WERI-Rb-1 (cell line): ENCODE results near the gene IAH1.

ENCODE experiments used
- DNase-seq: peaks from one replicate; pipeline ENCODE4 v3.0.0-alpha.2; 2020
- H3K27ac ChIP-seq: fragments of 250-450 bp; sonication (Bioruptor Pico); 2 replicates; pipeline ENCODE4 v1.5.1; 2020; ENCODE audit warnings: mild to moderate bottlenecking, moderate library complexity
- H3K27me3 ChIP-seq: fragments of 250-450 bp; sonication (Bioruptor Pico); 2 replicates; pipeline ENCODE4 v1.5.1; 2021; ENCODE audit warnings: mild to moderate bottlenecking, low read depth, moderate library complexity; ENCODE audit not compliant: insufficient read depth, severe bottlenecking
- H3K36me3 ChIP-seq: fragments of 250-450 bp; sonication (Bioruptor Pico); 2 replicates; pipeline ENCODE4 v1.5.1; 2020; ENCODE audit warnings: mild to moderate bottlenecking, moderate library complexity
- H3K4me3 ChIP-seq: 2 replicates; pipeline ENCODE4 v1.5.1; 2011; ENCODE audit warnings: low read depth, mild to moderate bottlenecking, control low read depth, low read length
- H3K9me3 ChIP-seq: fragments of 250-450 bp; sonication (Bioruptor Pico); 2 replicates; pipeline ENCODE4 v1.5.1; 2021; ENCODE audit warnings: mild to moderate bottlenecking, moderate library complexity; ENCODE audit not compliant: severe bottlenecking
- TF ChIP-seq, protein P1 (sequence below): IDR thresholded peaks from 2 replicates; pipeline ENCODE4 v1.5.1; 2011; ENCODE audit warnings: low read depth, mild to moderate bottlenecking, control low read depth, inconsistent platforms, low read length

The IAH1 gene

DNA sequence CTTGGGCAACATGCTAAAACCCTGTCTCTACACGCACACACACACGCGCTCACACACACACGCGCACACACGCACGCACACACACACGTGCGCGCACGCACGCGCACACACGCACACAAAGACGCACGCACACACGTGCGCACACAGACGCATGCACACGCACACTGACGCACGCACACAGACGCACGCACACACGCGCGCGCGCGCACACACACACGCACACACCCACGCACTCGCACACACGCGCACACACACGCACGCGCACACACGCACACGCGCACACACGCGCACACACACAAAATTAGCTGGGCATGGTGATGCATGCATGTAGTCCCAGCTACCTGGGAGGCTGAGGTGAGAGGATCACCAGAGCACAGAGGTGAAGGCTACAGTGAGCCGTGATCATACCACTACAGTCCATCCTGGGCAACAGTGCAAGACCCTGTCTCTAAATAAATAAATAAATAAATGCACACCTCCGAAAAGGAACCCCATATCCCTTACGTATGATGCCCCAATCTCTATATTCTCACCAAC is 8.1 kb upstream of the IAH1 start:
- no peaks in the 10 kb centered on the region for H3K9me3 ChIP-seq
- TF ChIP-seq, protein P1, sequence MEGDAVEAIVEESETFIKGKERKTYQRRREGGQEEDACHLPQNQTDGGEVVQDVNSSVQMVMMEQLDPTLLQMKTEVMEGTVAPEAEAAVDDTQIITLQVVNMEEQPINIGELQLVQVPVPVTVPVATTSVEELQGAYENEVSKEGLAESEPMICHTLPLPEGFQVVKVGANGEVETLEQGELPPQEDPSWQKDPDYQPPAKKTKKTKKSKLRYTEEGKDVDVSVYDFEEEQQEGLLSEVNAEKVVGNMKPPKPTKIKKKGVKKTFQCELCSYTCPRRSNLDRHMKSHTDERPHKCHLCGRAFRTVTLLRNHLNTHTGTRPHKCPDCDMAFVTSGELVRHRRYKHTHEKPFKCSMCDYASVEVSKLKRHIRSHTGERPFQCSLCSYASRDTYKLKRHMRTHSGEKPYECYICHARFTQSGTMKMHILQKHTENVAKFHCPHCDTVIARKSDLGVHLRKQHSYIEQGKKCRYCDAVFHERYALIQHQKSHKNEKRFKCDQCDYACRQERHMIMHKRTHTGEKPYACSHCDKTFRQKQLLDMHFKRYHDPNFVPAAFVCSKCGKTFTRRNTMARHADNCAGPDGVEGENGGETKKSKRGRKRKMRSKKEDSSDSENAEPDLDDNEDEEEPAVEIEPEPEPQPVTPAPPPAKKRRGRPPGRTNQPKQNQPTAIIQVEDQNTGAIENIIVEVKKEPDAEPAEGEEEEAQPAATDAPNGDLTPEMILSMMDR, result no peak
- no peak overlapping the region for H3K4me3 ChIP-seq
- peaks cover 57% of the 10 kb centered on the region for H3K36me3 ChIP-seq
- no peaks in the 10 kb centered on the region for H3K27me3 ChIP-seq
- H3K27ac ChIP-seq, result no peak overlapping the region
- no peak for DNase-seq

DNA sequence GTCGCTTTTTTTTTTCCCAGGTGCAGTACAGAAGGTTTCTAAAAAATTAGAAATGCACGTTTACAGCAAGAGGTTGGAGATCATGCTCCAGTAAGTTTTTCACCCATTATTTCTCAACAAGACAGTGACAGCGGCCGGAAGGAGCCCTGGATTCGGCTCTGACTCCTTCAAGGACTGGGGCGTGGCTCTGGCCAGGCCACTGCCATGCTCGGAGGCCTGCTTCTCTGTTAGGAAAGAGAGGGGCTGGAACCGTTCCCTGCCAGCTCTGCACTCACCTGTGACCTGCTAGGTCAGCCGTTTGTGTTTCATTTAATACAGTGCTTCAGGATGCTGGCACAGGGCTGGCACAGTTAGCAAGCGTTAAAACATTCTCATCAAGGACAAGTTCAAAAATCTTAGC is 6.7 kb upstream of the IAH1 start:
- DNase-seq, result no peak
- no peak overlapping the region for H3K27ac ChIP-seq
- no peaks in the 10 kb centered on the region for H3K27me3 ChIP-seq
- H3K9me3 ChIP-seq, result no peaks in the 10 kb centered on the region
- TF ChIP-seq, protein P1, result no peak
- peaks cover 62% of the 10 kb centered on the region for H3K36me3 ChIP-seq
- H3K4me3 ChIP-seq, result no peak overlapping the region

DNA sequence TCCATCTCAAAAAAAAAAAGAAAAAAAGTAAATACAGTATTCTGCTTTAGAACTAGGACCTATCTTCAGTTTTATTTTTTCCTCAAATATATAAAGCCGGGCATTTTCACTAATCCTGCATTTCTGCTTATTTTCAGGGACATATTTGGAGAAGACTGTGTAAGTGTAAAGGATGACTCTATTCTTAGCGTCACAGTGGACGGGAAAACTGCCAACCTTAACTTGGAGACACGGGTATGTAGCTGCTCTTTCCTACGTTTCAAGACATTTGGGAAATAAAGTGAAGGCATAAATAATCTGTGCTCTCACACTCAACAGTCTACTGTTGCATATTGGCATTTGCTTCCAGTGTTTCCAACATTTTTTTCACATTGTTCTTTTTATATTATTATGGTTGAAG is 3.1 kb upstream of the IAH1 start:
- Histone ChIP-seq H3K36me3 (peaks cover 62% of the 10 kb centered on the region), H3K27ac (no peak overlapping the region), H3K9me3 (no peaks in the 10 kb centered on the region), H3K4me3 (no peak overlapping the region), H3K27me3 (no peaks in the 10 kb centered on the region)
- DNase-seq, result no peak
- TF ChIP-seq, protein P1, result no peak

DNA sequence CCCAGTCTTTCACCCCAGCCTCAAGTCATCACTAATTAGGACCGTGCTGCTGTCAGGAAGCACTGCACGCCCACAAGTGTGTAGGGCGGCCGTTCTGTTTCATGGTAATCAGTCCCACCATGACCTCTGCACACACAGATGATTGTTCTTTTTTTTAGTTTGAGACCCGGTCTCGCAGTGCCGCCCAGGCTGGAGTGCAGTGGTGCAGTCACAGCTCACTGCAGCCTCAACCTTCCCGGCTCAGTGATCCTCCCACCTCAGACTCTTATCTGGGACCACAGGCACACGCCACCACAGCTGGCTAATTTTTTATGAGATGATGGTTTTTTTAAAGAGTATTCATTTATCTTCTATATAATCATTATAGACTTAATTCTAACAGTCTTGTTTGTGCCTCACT is 1.8 kb upstream of the IAH1 start:
- Histone ChIP-seq H3K27me3 (no peaks in the 10 kb centered on the region), H3K4me3 (no peak overlapping the region), H3K27ac (no peak overlapping the region), H3K36me3 (peaks cover 72% of the 10 kb centered on the region), H3K9me3 (no peaks in the 10 kb centered on the region)
- no peak for DNase-seq
- TF ChIP-seq, protein P1, result no peak

DNA sequence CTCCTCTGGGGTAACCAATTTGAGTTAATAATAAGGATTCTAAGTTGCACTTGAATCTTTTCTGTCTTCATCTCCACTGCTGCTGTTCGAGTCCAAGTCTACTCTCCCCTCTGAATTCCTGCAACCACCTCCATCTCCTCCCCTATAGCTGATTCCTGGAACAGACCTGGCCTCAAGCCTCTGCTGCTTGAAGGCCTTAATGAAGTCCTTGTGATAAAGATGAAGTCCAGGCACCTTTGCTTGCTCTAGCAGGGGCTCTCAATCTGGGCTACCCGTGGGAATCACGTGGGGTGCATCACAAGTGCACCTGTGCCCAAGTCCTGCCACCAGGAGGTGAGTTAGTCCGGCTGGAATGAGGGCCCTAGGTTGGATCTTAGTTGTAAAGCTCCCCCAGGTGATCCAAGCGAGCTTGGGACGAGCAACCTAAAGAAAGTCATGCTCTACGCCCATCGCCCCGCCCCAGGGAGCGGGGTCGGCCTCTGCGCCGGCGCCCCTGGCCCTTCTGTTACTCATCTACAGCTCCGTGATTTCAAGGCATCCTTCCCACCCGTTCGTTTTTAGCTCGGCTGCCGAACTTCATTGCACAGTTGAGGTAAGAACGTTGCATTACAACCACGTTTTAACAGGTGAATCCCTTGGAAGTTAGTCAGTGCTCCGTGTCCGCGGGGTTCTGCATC is 905 bp upstream of the IAH1 start:
- H3K36me3 ChIP-seq, result peaks cover 66% of the 10 kb centered on the region
- no peak overlapping the region for H3K4me3 ChIP-seq
- TF ChIP-seq, protein P1, result no peak
- H3K27me3 ChIP-seq, result no peaks in the 10 kb centered on the region
- DNase-seq, result no peak
- no peak overlapping the region for H3K27ac ChIP-seq
- H3K9me3 ChIP-seq, result no peaks in the 10 kb centered on the region

DNA sequence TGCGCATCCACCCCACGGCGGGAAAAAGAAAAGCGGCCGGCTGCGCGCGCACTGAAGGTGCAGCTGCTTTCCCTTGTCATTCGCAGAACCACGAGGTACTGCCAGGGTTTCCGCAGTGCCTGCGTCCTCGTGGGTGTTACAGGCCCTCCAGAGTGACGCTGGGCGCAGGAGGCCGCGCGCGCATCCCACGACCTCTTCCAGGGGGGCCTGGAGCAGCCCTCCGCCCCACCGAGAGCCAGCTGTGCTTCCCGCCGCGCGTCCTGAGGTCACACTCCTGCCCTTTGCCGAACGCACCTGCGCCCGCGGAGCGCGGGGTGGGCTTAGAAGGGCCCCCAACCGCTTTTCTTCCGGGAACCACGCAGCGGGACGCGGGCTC is 378 bp upstream of the IAH1 start:
- Histone ChIP-seq H3K4me3 (peak overlapping the region; percentile 71), H3K36me3 (peaks cover 68% of the 10 kb centered on the region), H3K27me3 (no peaks in the 10 kb centered on the region), H3K9me3 (no peaks in the 10 kb centered on the region), H3K27ac (peak overlapping the region; percentile 82)
- TF ChIP-seq, protein P1, result no peak
- peak; percentile 14 for DNase-seq
